Thyroid gland (tissue), 4 donors: ENCODE results near the gene MPL. TPM values are rescaled to one million over a fixed set of nuclear protein-coding genes. Genes with fewer than 3 reads are reported as not detected.

Experiments
- DNase-seq, 2 donors: peaks; one replicate each; pipeline ENCODE4 v3.0.0-alpha.2; 2019
- H3K27ac ChIP-seq, 3 donors: fragments of 200-600 bp; sonication (generic); 1 replicate in 2 of 3; 2 replicates in 1 of 3; pipeline ENCODE4 v1.5.1; 2016 to 2019; ENCODE audit warnings: mild to moderate bottlenecking in 1 of 3, moderate library complexity in 1 of 3
- H3K27me3 ChIP-seq: fragments of 200-600 bp; sonication (generic); one replicate; pipeline ENCODE4 v1.5.1; 2019
- H3K36me3 ChIP-seq, 2 donors: fragments of 200-600 bp; sonication (generic); one replicate each; pipeline ENCODE4 v1.5.1; 2016 to 2019
- H3K4me1 ChIP-seq, 2 donors: fragments of 200-600 bp; sonication (generic); one replicate each; pipeline ENCODE4 v1.5.1; 2017 to 2019
- H3K4me3 ChIP-seq, 3 donors: fragments of 200-600 bp; sonication (generic); replicated peaks in 1 of 3; 1 replicate in 2 of 3; 2 replicates in 1 of 3; pipeline ENCODE4 v1.5.1; 2016; ENCODE audit warnings: mild to moderate bottlenecking in 1 of 3
- H3K9me3 ChIP-seq: fragments of 200-600 bp; sonication (generic); one replicate; pipeline ENCODE4 v1.5.1; 2017
- CTCF ChIP-seq, 6 experiments: fragments of 200-600 bp in 3 of 6; fragments of 450-650 bp in 3 of 6; sonication (generic) in 3 of 6; IDR thresholded peaks; one replicate each; pipeline ENCODE4 v1.5.1; 2016 to 2019; ENCODE audit warnings: antibody characterized with exemption in 6 of 6, mild to moderate bottlenecking in 2 of 6, inconsistent platforms in 1 of 6, moderate library complexity in 1 of 6
- POLR2A ChIP-seq, 2 donors: fragments of 450-650 bp; IDR thresholded peaks; one replicate each; pipeline ENCODE4 v1.6.1; 2017; ENCODE audit warnings: antibody characterized with exemption in 2 of 2, mild to moderate bottlenecking in 2 of 2, moderate library complexity in 1 of 2
- WGBS, 2 donors: methylation state at CpG; one replicate each; pipeline ENCODE4 v1.1.5; 2017; 5-methylcytosine and 5-hydroxymethylcytosine counted together
- intact Hi-C: fragments of 100-400 bp; cut with DNase I; formaldehyde crosslinking; loops from one replicate; pipeline ENCODE4 v1.15.1; 2023
- total RNA-seq, 4 donors: library from RNA; depleted of rRNA; stranded (reverse); fragments of >200 nt; gene quantifications; one replicate each; pipeline ENCODE4 v1.2.3, GENCODE V29; 2016

MPL gene
- total RNA-seq, 4 donors from 2014 or later, result 0.22 to 0.29 TPM; not detected in 2

GRCh38 chr1:43388613-43389012, 51.0 kb downstream of the MPL start:
- Histone ChIP-seq H3K4me1 (peaks cover 20 to 22% of the 10 kb centered on the region in 2 donors), H3K27me3 (no peaks in the 10 kb centered on the region), H3K36me3 (peaks cover 31 to 36% of the 10 kb centered on the region in 2 donors), H3K27ac (peak overlapping the region in 1 of 3 donors; percentile 69), H3K9me3 (no peaks in the 10 kb centered on the region), H3K4me3 (peak overlapping the region in 2 of 3 donors; percentile 68 to 75)
- intact Hi-C loops, result no loop called here
- 46 to 50% methylated on average over 3 of the region's 3 CpGs for WGBS, 2 donors
- TF ChIP-seq POLR2A (IDR thresholded peaks at IDR 0.05) (no peak), CTCF (IDR thresholded peaks at IDR 0.05) (no peak)
- no peak for DNase-seq

- intact Hi-C loops, result no loop called here
- H3K4me3 ChIP-seq, result peak within 1 kb of the TSS; percentile 68 to 78 (median 75)
- WGBS, 2 donors, result 0 to 1% methylated on average over 39 to 50 of the region's 65 CpGs
- H3K27me3 ChIP-seq, result no peaks in the 10 kb centered on the region
- peak; percentile 97 for DNase-seq
- peaks cover 20 to 22% of the 10 kb centered on the region in 2 donors for H3K4me1 ChIP-seq
- no peaks in the 10 kb centered on the region for H3K9me3 ChIP-seq
- TF ChIP-seq CTCF (IDR thresholded peaks at IDR 0.05), result no peak
- TF ChIP-seq POLR2A (IDR thresholded peaks at IDR 0.05), result peak in 1 of 2 donors; percentile 89
- peaks cover 25 to 26% of the 10 kb centered on the region in 2 donors for H3K36me3 ChIP-seq
- peak within 1 kb of the TSS; percentile 62 to 73 (median 69) for H3K27ac ChIP-seq
These were observed 52.0 kb downstream of the MPL start, which contains the start of the genes MED8 and SZT2 for GRCh38 chr1:43389326-43390313. MED8 (minus strand) TSS chr1:43389800; CDS start chr1:43389764, 36 bp downstream. SZT2 (plus strand) TSS chr1:43389899; CDS start chr1:43389969, 70 bp downstream.

GRCh38 chr1:43392702-43393101, 55.1 kb downstream of the MPL start:
- intact Hi-C loops, result no loop called here
- Histone ChIP-seq H3K27me3 (no peaks in the 10 kb centered on the region), H3K36me3 (no peaks in the 10 kb centered on the region), H3K4me3 (no peak overlapping the region), H3K9me3 (no peaks in the 10 kb centered on the region), H3K4me1 (peaks cover 40 to 42% of the 10 kb centered on the region in 2 donors), H3K27ac (no peak overlapping the region)
- DNase-seq, result no peak
- no peak for TF ChIP-seq CTCF (IDR thresholded peaks at IDR 0.05)
- 56 to 80% methylated on average over 3 of the region's 3 CpGs for WGBS, 2 donors

- 63 to 72% methylated on average over 4 of the region's 4 CpGs for WGBS, 2 donors
These were observed 57.9 kb downstream of the MPL start for GRCh38 chr1:43395523-43395922.

More at GRCh38 chr1:43395523-43395922, 57.9 kb downstream of the MPL start:
- no peaks in the 10 kb centered on the region for H3K36me3 ChIP-seq
- intact Hi-C loops, result no loop called here
- H3K9me3 ChIP-seq, result no peaks in the 10 kb centered on the region
- H3K4me1 ChIP-seq, result peaks cover 24 to 27% of the 10 kb centered on the region in 2 donors
- DNase-seq, result no peak
- peak overlapping the region; percentile 44 to 74 (median 65) for H3K27ac ChIP-seq
- H3K27me3 ChIP-seq, result no peaks in the 10 kb centered on the region
- TF ChIP-seq CTCF (IDR thresholded peaks at IDR 0.05) (no peak), POLR2A (IDR thresholded peaks at IDR 0.05) (no peak)
- H3K4me3 ChIP-seq, result no peak overlapping the region
